Uterus (tissue), 4 donors: ENCODE data around the gene MYMX. TPM values are rescaled to one million over a fixed set of nuclear protein-coding genes. Genes with fewer than 3 reads are reported as not detected.
A peak's percentile ranks its signal among the peaks of the same experiment; 100 is the strongest.

Experiments used
- DNase-seq, 2 donors: peaks; one replicate each; pipeline ENCODE4 v3.0.0-alpha.2; 2019 to 2020
- H3K27ac ChIP-seq, 2 donors: fragments of 200-600 bp; sonication (generic); 1 replicate in 1 of 2; 2 replicates in 1 of 2; pipeline ENCODE4 v1.5.1; 2016 to 2018
- H3K27me3 ChIP-seq, 2 donors: fragments of 200-600 bp; sonication (generic); one replicate each; pipeline ENCODE4 v1.5.1; 2018 to 2019; ENCODE audit warnings: control low read depth in 1 of 2
- H3K36me3 ChIP-seq, 2 donors: fragments of 200-600 bp; sonication (generic); one replicate each; pipeline ENCODE4 v1.5.1; 2019; ENCODE audit warnings: control low read depth in 1 of 2
- H3K4me1 ChIP-seq, 2 donors: fragments of 200-600 bp; sonication (generic); one replicate each; pipeline ENCODE4 v1.5.1; 2018 to 2019; ENCODE audit warnings: control low read depth in 1 of 2
- H3K4me3 ChIP-seq, 2 donors: fragments of 200-600 bp; sonication (generic); 1 replicate in 1 of 2; 2 replicates in 1 of 2; pipeline ENCODE4 v1.5.1; 2018 to 2019; ENCODE audit warnings: mild to moderate bottlenecking in 1 of 2
- H3K9me3 ChIP-seq, 2 donors: fragments of 200-600 bp; sonication (generic); one replicate each; pipeline ENCODE4 v1.5.1; 2019; ENCODE audit warnings: control low read depth in 1 of 2
- POLR2A ChIP-seq, 2 donors: fragments of 450-650 bp; IDR thresholded peaks; one replicate each; pipeline ENCODE4 v1.6.1; 2016; ENCODE audit warnings: antibody characterized with exemption in 2 of 2, mild to moderate bottlenecking in 1 of 2, moderate library complexity in 1 of 2
- intact Hi-C: fragments of 100-400 bp; cut with DNase I; formaldehyde crosslinking; loops from one replicate; pipeline ENCODE4 v1.15.1; 2023; ENCODE audit warnings: low total_unique reads
- total RNA-seq, 4 donors: library from RNA; depleted of rRNA in 3 of 4; stranded (reverse); fragments of >200 nt in 3 of 4; gene quantifications; one replicate each; pipeline versions ENCODE4 v1.1.0 to v1.2.4, GENCODE V29; 2014 to 2023
- TF ChIP-seq, protein P1 (sequence below), 4 experiments: fragments of 200-600 bp in 2 of 4; fragments of 450-650 bp in 2 of 4; sonication (generic) in 2 of 4; IDR thresholded peaks; one replicate each; pipeline ENCODE4 v1.5.1; 2016 to 2019; ENCODE audit warnings: antibody characterized with exemption in 4 of 4, mild to moderate bottlenecking in 2 of 4, moderate library complexity in 1 of 4
- donor health status: DM: yes; HTN: yes; CAD: no.

The MYMX gene
- total RNA-seq, 4 donors from 2014 or later = not detected

DNA sequence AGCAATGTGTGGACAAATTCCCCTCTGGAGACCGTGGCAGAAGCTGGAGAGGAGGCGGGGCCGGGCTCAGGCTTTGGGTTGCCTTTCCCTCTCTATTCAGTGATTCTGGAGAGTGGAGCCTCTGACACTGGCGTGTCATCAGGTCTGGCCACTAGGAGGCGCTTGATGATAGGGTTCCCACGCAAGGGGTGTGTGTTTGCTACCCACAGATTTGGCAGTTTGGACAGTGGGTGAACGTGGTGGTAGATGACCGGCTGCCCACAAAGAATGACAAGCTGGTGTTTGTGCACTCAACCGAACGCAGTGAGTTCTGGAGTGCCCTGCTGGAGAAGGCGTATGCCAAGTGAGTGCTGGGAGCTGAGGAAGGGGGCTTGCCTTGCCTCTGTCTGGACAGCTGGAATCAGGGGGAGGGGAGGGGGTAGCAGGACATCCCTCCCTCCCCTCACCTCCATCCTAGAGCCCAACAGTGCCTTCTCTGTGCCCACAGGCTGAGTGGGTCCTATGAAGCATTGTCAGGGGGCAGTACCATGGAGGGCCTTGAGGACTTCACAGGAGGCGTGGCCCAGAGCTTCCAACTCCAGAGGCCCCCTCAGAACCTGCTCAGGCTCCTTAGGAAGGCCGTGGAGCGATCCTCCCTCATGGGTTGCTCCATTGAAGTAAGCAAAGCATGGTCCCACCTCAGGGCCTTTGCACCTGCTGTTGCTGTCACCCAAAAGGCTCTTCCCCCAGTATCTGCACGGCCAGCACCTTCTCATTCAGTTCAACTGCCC lies 43.8 kb upstream of the MYMX start:
- no peaks in the 10 kb centered on the region for H3K9me3 ChIP-seq
- peak; percentile 81 to 85 for DNase-seq
- no peaks in the 10 kb centered on the region for H3K27me3 ChIP-seq
- peaks cover 0 to 4% of the 10 kb centered on the region in 2 donors for H3K4me1 ChIP-seq
- H3K36me3 ChIP-seq = no peaks in the 10 kb centered on the region
- H3K4me3 ChIP-seq = no peak overlapping the region
- no peak overlapping the region for H3K27ac ChIP-seq
- no peak for TF ChIP-seq POLR2A (IDR thresholded peaks at IDR 0.05)
- TF ChIP-seq, protein P1, sequence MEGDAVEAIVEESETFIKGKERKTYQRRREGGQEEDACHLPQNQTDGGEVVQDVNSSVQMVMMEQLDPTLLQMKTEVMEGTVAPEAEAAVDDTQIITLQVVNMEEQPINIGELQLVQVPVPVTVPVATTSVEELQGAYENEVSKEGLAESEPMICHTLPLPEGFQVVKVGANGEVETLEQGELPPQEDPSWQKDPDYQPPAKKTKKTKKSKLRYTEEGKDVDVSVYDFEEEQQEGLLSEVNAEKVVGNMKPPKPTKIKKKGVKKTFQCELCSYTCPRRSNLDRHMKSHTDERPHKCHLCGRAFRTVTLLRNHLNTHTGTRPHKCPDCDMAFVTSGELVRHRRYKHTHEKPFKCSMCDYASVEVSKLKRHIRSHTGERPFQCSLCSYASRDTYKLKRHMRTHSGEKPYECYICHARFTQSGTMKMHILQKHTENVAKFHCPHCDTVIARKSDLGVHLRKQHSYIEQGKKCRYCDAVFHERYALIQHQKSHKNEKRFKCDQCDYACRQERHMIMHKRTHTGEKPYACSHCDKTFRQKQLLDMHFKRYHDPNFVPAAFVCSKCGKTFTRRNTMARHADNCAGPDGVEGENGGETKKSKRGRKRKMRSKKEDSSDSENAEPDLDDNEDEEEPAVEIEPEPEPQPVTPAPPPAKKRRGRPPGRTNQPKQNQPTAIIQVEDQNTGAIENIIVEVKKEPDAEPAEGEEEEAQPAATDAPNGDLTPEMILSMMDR (IDR thresholded peaks at IDR 0.05) = peak; percentile 76 to 93 (median 91)
- intact Hi-C loops = loop anchor here (10.0 kb wide), 1 partner anchor 62 kb away; no protein-coding TSS in a partner anchor

DNA sequence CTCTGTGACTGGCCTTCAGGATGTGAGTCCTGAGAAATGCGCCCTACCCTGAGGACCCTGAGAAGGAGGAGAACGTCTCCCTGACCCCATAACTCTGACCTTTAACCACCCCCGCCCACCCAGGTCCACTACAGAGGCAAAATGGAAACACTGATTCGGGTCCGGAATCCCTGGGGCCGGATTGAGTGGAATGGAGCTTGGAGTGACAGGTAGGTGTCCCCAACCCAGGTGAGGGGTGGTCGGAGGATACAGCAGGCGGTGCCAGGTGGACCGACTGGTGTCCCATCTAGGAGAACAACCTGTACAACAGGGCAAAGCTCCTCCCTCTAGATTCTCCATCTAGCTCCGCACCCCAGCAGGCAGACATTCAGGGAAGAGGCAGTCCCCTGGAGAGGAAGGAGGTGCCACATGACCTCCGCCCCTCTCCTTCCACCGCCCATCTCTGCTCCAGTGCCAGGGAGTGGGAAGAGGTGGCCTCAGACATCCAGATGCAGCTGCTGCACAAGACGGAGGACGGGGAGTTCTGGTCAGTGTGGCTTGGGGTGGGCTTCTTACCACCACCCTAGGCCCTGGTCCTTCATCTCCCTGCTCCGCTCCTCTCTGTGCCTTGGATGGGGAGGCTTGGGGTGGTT lies 40.5 kb upstream of the MYMX start:
- H3K27ac ChIP-seq = no peak overlapping the region
- H3K27me3 ChIP-seq = no peaks in the 10 kb centered on the region
- H3K4me3 ChIP-seq = no peak overlapping the region
- intact Hi-C loops = loop anchor here (10.0 kb wide), 1 partner anchor 59 kb away; no protein-coding TSS in a partner anchor
- H3K4me1 ChIP-seq = peaks cover 0 to 4% of the 10 kb centered on the region in 2 donors
- H3K9me3 ChIP-seq = no peaks in the 10 kb centered on the region
- no peak for DNase-seq
- H3K36me3 ChIP-seq = no peaks in the 10 kb centered on the region
- TF ChIP-seq POLR2A (IDR thresholded peaks at IDR 0.05) = no peak
- TF ChIP-seq, protein P1 (IDR thresholded peaks at IDR 0.05) = no peak

DNA sequence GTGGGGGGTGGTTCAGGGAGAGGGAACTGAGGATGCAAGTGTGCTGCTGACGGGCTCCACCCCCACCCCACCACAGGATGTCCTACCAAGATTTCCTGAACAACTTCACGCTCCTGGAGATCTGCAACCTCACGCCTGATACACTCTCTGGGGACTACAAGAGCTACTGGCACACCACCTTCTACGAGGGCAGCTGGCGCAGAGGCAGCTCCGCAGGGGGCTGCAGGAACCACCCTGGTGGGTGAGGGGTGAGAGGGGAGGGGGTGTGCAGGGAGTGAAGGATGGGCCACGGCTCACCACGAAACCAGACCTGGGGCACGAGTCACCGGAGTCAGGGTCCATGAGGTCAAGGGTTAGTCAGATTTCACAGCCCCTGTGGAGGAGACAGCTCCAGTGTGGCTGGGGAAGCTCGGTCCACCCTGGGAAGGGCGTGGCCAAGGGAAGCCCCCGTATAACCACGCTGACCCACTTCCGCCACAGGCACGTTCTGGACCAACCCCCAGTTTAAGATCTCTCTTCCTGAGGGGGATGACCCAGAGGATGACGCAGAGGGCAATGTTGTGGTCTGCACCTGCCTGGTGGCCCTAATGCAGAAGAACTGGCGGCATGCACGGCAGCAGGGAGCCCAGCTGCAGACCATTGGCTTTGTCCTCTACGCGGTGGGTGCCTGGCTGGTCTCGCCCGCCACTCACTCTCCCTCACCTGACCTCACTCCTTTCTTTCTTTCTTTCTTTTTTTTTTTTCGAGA lies 39.8 kb upstream of the MYMX start:
- no peak for DNase-seq
- TF ChIP-seq POLR2A (IDR thresholded peaks at IDR 0.05) = no peak
- TF ChIP-seq, protein P1 (IDR thresholded peaks at IDR 0.05) = no peak
- intact Hi-C loops = loop anchor here (10.0 kb wide), 1 partner anchor 58 kb away; no protein-coding TSS in a partner anchor
- Histone ChIP-seq H3K4me1 (peaks cover 0 to 4% of the 10 kb centered on the region in 2 donors), H3K27me3 (no peaks in the 10 kb centered on the region), H3K36me3 (no peaks in the 10 kb centered on the region), H3K9me3 (no peaks in the 10 kb centered on the region), H3K4me3 (no peak overlapping the region), H3K27ac (no peak overlapping the region)

DNA sequence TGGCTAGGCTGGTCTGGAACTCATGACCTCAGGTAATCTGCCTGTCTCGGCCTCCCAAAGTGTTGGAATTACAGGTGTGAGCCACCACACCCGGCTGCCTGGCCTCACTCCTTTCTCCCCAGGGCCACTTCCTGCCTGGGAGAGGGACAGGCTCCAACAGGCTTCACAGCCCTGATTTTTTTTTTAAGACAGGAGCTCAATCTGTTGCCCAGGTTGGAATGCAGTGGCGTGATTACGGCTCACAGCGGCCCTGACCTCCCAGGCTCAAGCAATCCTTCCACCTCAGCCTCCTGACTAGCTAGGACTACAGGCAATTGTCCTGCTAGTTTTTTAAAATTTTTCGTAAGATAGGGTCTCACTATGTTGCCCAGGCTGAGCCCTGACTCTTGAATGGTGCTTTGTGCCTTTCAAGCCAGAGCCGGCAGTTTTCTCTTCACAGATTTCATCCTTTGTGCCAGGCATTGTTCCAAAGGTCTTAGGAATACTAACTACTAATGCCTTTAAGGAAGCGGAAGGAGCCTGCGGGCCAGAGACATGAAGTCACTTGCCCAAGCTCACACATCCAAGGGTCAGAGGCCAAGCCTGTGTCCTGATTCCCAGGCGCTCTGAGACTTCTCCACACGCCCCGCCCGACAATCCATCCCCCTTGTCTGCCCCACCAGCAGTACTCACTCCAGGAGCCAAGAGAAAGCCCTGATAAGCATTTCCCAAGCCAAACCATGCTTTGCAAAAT lies 38.9 kb upstream of the MYMX start:
- Histone ChIP-seq H3K9me3 (no peaks in the 10 kb centered on the region), H3K4me1 (peaks cover 0 to 3% of the 10 kb centered on the region in 2 donors), H3K27ac (peak overlapping the region in 1 of 2 donors; percentile 26), H3K4me3 (no peak overlapping the region), H3K36me3 (no peaks in the 10 kb centered on the region), H3K27me3 (no peaks in the 10 kb centered on the region)
- no peak for TF ChIP-seq POLR2A (IDR thresholded peaks at IDR 0.05)
- intact Hi-C loops = loop anchor here (10.0 kb wide), 1 partner anchor 57 kb away; no protein-coding TSS in a partner anchor
- DNase-seq = peak; percentile 61 to 64
